IPS-20b (cell line): ENCODE data around the gene CARHSP1.

ENCODE experiments used
- H3K27ac ChIP-seq: one replicate; pipeline ENCODE4 v1.5.1; 2013; ENCODE audit warnings: low read length
- H3K27me3 ChIP-seq: 2 replicates; pipeline ENCODE4 v1.6.1; 2013; ENCODE audit warnings: mild to moderate bottlenecking, low read length, inconsistent platforms; ENCODE audit not compliant: insufficient read depth
- H3K36me3 ChIP-seq: 2 replicates; pipeline ENCODE4 v1.6.1; 2013; ENCODE audit warnings: low read depth, mild to moderate bottlenecking, inconsistent platforms, low read length, moderate library complexity; ENCODE audit not compliant: insufficient read depth
- H3K4me1 ChIP-seq: 2 replicates; pipeline ENCODE4 v1.6.1; 2013; ENCODE audit warnings: mild to moderate bottlenecking, control low read depth, inconsistent platforms, low read length, moderate library complexity; ENCODE audit not compliant: insufficient read depth
- H3K4me3 ChIP-seq: 2 replicates; pipeline ENCODE4 v1.5.1; 2013; ENCODE audit warnings: mild to moderate bottlenecking, low read length, inconsistent platforms
- H3K9ac ChIP-seq: 2 replicates; pipeline ENCODE4 v1.6.1; 2013; ENCODE audit warnings: low read depth, mild to moderate bottlenecking, inconsistent platforms, low read length, moderate library complexity
- H3K9me3 ChIP-seq: 2 replicates; pipeline ENCODE4 v1.6.1; 2013; ENCODE audit warnings: mild to moderate bottlenecking, low read depth, low read length, inconsistent platforms; ENCODE audit not compliant: insufficient read depth

The CARHSP1 gene

GRCh38 chr16:8858994-8859912 lies 9.6 kb downstream of the CARHSP1 start:
- Histone ChIP-seq H3K9me3 (no peaks in the 10 kb centered on the region), H3K4me1 (peaks cover 13% of the 10 kb centered on the region), H3K36me3 (peaks cover 70% of the 10 kb centered on the region), H3K4me3 (no peak overlapping the region), H3K9ac (no peak overlapping the region), H3K27ac (no peak overlapping the region), H3K27me3 (no peaks in the 10 kb centered on the region)

GRCh38 chr16:8855972-8856371 lies 12.8 kb downstream of the CARHSP1 start:
- H3K9me3 ChIP-seq = no peaks in the 10 kb centered on the region
- H3K4me1 ChIP-seq = no peaks in the 10 kb centered on the region
- H3K9ac ChIP-seq = no peak overlapping the region
- H3K4me3 ChIP-seq = no peak overlapping the region
- no peak overlapping the region for H3K27ac ChIP-seq
- H3K36me3 ChIP-seq = peaks cover 88% of the 10 kb centered on the region
- H3K27me3 ChIP-seq = no peaks in the 10 kb centered on the region

DNA sequence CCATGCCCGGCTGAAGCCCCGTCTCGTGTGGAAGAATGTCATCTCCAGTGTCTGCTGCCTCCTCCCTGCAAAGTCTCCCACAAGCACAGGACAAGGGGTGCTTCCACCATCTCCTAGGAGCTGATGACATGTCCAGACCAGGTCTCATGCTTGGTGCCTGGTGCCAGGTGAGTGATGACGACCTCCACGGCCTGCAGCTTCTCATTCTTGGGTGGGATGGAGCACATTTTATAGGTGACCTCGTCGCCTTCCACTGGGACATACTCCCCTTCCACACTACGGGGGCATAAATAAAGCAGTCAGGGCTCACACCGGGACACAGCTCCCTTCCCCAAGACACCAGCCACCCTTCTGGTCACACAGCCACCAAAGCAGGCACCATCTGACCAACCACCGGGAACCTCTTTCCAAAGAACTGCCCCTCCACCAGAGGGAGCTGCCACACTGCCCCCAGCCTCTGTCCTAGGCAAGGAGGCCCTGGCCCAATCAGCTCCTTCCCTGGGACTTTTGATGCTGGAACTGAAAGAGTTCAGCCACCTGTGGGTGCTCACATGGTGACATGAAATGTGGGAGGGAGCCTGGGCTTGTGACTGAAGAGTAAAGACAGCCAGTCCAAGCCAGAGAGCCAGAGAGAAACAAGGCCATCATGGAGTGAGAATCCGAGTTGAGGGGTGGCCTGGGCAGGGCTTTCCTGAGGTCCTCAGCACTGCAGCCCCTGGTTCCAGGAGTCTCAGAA lies 13.6 kb downstream of the CARHSP1 start:
- H3K4me3 ChIP-seq = no peak overlapping the region
- no peak overlapping the region for H3K27ac ChIP-seq
- H3K9ac ChIP-seq = no peak overlapping the region
- H3K27me3 ChIP-seq = no peaks in the 10 kb centered on the region
- 0 out of 2 replicates have a peak, but pooled peaks cover under 1% of the 10 kb centered on the region for H3K4me1 ChIP-seq
- H3K9me3 ChIP-seq = no peaks in the 10 kb centered on the region
- H3K36me3 ChIP-seq = peaks cover 91% of the 10 kb centered on the region

DNA sequence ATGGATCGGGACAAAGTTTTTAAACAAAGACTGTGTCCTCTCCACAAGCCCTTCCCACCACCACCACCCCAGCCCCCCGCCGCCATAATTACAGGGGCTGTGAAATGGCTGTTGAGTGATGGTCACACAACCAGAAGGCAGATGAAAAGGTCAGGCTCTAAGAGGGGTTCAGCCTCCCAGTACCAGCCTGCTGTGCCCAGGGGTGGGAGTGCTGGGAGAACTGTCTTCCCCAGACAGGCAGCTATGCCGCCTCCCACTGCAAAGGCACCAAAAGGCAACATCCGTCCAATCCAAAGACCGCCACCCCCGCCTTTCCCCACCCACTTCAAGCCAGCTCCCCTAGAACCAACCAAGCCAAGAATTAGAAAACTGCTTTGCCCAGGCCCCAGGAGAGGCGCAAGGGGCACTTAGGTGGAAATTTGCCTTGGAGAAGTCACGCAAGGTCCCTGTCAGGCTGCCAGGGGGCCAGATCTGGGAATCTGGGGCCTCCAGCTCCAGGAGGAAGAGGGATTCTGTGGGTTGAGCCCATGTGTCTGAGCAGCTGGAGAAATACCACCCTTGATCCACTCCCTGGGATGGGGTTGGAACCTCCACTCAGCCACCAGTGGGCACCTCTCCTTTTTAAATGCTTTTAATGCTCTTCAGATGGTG lies 14.4 kb downstream of the CARHSP1 start:
- no peak overlapping the region for H3K27ac ChIP-seq
- H3K36me3 ChIP-seq = peaks cover 92% of the 10 kb centered on the region
- no peak overlapping the region for H3K4me3 ChIP-seq
- no peaks in the 10 kb centered on the region for H3K9me3 ChIP-seq
- no peak overlapping the region for H3K9ac ChIP-seq
- H3K4me1 ChIP-seq = peaks cover 6% of the 10 kb centered on the region
- no peaks in the 10 kb centered on the region for H3K27me3 ChIP-seq

DNA sequence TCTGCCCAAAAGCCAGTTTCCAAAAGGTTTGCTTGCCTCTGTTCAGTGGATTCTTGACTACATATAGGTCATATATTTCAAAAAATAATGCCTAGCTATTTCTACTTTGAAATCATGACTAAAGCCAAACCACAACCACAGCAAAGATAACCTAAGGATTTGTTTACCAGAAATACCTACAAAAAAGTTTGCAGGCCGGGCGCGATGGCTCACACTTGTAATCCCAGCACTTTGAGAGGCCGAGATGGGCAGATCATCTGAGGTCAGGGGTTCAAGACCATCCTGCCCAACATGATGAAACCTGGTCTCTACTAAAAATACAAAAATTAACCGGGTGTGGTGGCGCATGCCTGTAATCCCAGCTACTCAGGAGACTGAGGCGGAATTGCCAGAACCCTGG lies 15.2 kb downstream of the CARHSP1 start:
- H3K27ac ChIP-seq = no peak overlapping the region
- no peaks in the 10 kb centered on the region for H3K9me3 ChIP-seq
- H3K9ac ChIP-seq = no peak overlapping the region
- peaks cover 9% of the 10 kb centered on the region for H3K4me1 ChIP-seq
- H3K27me3 ChIP-seq = no peaks in the 10 kb centered on the region
- no peak overlapping the region for H3K4me3 ChIP-seq
- H3K36me3 ChIP-seq = peaks cover 92% of the 10 kb centered on the region

GRCh38 chr16:8853150-8853549 lies 15.7 kb downstream of the CARHSP1 start:
- H3K27me3 ChIP-seq = no peaks in the 10 kb centered on the region
- H3K27ac ChIP-seq = no peak overlapping the region
- H3K9ac ChIP-seq = no peak overlapping the region
- peaks cover 9% of the 10 kb centered on the region for H3K4me1 ChIP-seq
- H3K4me3 ChIP-seq = no peak overlapping the region
- H3K36me3 ChIP-seq = peaks cover 92% of the 10 kb centered on the region
- no peaks in the 10 kb centered on the region for H3K9me3 ChIP-seq

DNA sequence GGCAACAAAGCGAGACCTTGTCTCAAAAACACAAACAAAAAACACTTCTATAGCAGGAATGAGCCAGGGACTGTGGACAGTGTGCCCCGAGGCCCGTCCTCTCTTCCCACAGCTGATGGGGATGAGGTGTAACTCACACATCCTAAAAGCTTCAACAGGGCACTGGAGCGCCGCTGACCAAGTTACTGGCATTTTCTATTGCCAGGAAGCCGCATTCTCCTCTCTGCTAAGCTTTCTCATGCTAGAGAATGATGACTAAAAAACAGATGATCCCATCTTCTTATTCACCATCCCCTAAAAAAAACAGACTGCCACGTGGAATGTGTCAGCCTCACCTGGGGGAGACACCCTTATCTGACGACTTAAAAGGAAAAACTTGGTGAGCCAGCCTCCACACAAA lies 16.3 kb downstream of the CARHSP1 start:
- H3K27ac ChIP-seq = no peak overlapping the region
- H3K9ac ChIP-seq = no peak overlapping the region
- no peaks in the 10 kb centered on the region for H3K9me3 ChIP-seq
- no peaks in the 10 kb centered on the region for H3K27me3 ChIP-seq
- H3K4me3 ChIP-seq = no peak overlapping the region
- H3K36me3 ChIP-seq = peaks cover 91% of the 10 kb centered on the region
- peaks cover 9% of the 10 kb centered on the region for H3K4me1 ChIP-seq

DNA sequence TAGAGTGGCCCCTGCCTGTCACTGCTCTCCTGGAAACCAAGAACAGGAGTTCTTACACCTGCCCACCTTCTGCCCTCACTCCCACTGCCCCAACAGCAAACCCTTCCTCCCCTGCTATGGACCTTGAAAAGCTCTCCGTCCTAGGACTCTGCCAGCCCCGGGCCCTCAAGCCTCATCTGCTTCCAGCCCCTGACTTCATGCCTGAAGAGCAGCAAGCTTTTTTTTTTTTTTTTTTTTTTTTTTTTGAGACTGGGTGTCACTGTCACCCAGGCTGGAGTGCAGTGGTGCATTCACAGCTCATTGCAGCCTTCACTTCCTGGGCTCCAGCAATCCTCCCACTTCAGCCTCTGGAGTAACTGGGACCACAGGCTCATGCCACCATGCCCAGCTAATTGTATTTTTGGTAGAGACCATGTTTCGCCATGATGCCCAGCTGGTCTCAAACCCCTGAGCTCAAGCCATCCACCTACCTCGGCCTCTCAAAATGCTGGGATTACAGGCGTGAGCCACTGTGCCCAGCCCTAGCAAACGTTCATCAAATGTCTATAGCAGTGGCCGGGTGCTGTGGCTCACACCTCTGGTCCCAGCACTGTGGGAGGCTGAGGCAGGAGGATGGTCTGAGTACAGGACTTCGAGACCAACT lies 16.9 kb downstream of the CARHSP1 start:
- Histone ChIP-seq H3K4me3 (no peak overlapping the region), H3K9me3 (no peaks in the 10 kb centered on the region), H3K27ac (no peak overlapping the region), H3K27me3 (no peaks in the 10 kb centered on the region), H3K9ac (no peak overlapping the region), H3K36me3 (peaks cover 92% of the 10 kb centered on the region), H3K4me1 (peaks cover 9% of the 10 kb centered on the region)

DNA sequence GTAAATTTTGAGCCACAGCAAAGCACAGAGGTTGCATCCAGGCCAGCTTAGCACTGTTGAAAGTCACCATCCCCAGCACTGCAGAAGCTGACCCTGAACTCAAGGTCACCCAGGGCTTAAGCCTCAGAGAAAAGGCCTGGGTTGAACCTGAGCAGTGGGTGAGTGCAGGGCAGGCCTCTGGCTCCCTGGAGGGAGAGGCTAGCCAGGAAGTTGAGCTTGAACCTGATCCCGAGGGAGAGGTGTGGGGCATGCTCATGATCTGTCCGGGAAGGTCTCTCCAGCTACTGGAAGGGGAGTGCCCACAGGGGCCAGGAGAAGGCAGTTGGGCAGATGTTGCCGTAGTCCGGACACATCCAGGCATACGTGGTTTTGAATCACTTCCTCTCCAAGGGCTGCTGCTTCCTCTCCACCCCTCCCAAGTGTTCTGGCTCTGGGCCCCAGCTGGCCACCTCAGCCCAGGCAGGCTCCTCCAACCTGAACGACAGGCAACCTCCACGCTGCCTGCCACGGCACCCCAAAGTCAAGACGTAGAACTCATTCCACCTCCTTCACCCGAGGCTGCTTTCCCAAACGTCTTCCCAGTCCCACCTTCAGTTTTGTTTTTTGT lies 18.4 kb downstream of the CARHSP1 start:
- Histone ChIP-seq H3K27ac (no peak overlapping the region), H3K36me3 (peaks cover 92% of the 10 kb centered on the region)

GRCh38 chr16:8849411-8850011 lies 19.3 kb downstream of the CARHSP1 start:
- no peak overlapping the region for H3K9ac ChIP-seq
- peaks cover 86% of the 10 kb centered on the region for H3K36me3 ChIP-seq
- H3K27ac ChIP-seq = no peak overlapping the region
- H3K4me3 ChIP-seq = no peak overlapping the region
- H3K27me3 ChIP-seq = no peaks in the 10 kb centered on the region
- no peaks in the 10 kb centered on the region for H3K9me3 ChIP-seq
- peaks cover 9% of the 10 kb centered on the region for H3K4me1 ChIP-seq

More for the DNA sequence above, 18.4 kb downstream of the CARHSP1 start:
- no peaks in the 10 kb centered on the region for H3K27me3 ChIP-seq
- H3K9me3 ChIP-seq = no peaks in the 10 kb centered on the region
- no peak overlapping the region for H3K9ac ChIP-seq
- H3K4me1 ChIP-seq = peaks cover 9% of the 10 kb centered on the region
- H3K4me3 ChIP-seq = no peak overlapping the region
